Endothelial cell of umbilical vein (primary cell): ENCODE measurements around the gene RARA.

Source experiments
- FOS ChIP-seq: IDR thresholded peaks from 2 replicates; pipeline ENCODE4 v1.6.1; 2011; ENCODE audit warnings: mild to moderate bottlenecking, low read length, moderate library complexity, borderline replicate concordance; ENCODE audit not compliant: insufficient read depth
- MYC ChIP-seq: IDR thresholded peaks from one replicate; pipeline ENCODE4 v1.6.1; 2011; ENCODE audit warnings: mild to moderate bottlenecking, low read depth, low read length
- POLR2AphosphoS5 ChIP-seq: IDR thresholded peaks from 2 replicates; pipeline ENCODE4 v1.6.1; 2012; ENCODE audit warnings: low read depth, mild to moderate bottlenecking, control low read depth, low read length, moderate library complexity; ENCODE audit not compliant: insufficient read depth
- TF ChIP-seq, protein P1 (sequence below), 2 donors: IDR thresholded peaks; 1 replicate in 1 of 2; 2 replicates in 1 of 2; pipeline ENCODE4 v1.5.1; 2011; ENCODE audit warnings: low read length in 2 of 2, mild to moderate bottlenecking in 2 of 2, moderate library complexity in 2 of 2, control low read depth in 1 of 2, inconsistent platforms in 1 of 2, low read depth in 1 of 2; ENCODE audit not compliant: insufficient read depth in 1 of 2; ENCODE audit errors: extremely low read depth in 1 of 2
- TF ChIP-seq, protein P2 (sequence below): IDR thresholded peaks from 2 replicates; pipeline ENCODE4 v1.6.1; 2011; ENCODE audit not compliant: insufficient read depth, insufficient read length

DNA sequence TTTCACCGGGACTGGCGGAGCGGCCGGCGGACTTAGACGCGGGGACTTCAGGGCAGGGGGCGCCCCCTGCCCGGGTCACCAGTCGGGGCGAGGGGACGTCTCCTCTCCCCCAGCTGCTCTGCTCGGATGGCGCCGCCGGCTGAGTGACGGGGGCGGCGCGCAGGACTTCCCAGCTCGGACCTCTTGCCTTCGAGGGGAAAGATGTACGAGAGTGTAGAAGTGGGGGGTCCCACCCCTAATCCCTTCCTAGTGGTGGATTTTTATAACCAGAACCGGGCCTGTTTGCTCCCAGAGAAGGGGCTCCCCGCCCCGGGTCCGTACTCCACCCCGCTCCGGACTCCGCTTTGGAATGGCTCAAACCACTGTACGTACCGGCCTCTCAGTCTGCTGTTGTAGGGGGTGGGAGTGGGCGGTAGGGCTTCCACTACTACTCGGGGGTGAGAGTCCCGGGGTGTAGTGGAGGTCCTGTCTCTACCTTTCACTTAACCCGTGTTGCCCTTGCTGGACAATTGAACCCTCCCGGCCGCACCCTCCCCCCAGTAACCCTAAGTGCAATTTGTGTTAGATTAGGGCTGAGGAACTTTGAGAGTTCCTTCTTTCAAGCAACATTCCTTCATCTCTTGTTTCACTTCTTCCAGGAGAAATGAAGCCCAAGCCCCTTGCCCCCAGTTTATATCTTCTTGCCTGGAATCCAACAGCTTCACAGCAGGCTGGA lies 33.7 kb downstream of the RARA start:
- TF ChIP-seq, protein P1, sequence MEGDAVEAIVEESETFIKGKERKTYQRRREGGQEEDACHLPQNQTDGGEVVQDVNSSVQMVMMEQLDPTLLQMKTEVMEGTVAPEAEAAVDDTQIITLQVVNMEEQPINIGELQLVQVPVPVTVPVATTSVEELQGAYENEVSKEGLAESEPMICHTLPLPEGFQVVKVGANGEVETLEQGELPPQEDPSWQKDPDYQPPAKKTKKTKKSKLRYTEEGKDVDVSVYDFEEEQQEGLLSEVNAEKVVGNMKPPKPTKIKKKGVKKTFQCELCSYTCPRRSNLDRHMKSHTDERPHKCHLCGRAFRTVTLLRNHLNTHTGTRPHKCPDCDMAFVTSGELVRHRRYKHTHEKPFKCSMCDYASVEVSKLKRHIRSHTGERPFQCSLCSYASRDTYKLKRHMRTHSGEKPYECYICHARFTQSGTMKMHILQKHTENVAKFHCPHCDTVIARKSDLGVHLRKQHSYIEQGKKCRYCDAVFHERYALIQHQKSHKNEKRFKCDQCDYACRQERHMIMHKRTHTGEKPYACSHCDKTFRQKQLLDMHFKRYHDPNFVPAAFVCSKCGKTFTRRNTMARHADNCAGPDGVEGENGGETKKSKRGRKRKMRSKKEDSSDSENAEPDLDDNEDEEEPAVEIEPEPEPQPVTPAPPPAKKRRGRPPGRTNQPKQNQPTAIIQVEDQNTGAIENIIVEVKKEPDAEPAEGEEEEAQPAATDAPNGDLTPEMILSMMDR (IDR thresholded peaks at IDR 0.05; ENCODE audit: extremely low read depth in 1 of 2, insufficient read depth in 1 of 2, low read depth in 1 of 2, low read length in 2 of 2): no peak
- no peak for TF ChIP-seq POLR2AphosphoS5
- TF ChIP-seq FOS: no peak
- TF ChIP-seq MYC: no peak
- TF ChIP-seq, protein P2, sequence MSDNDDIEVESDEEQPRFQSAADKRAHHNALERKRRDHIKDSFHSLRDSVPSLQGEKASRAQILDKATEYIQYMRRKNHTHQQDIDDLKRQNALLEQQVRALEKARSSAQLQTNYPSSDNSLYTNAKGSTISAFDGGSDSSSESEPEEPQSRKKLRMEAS: no peak
